GM12874 (cell line): ENCODE data around the gene ACLY.

Experiments
- CTCF ChIP-seq: IDR thresholded peaks from 2 replicates; pipeline ENCODE4 v1.5.1; 2011; ENCODE audit warnings: low read depth, mild to moderate bottlenecking, control low read depth, low read length, moderate library complexity; ENCODE audit not compliant: insufficient read depth

The ACLY gene

GRCh38 chr17:41944943-41945342 lies 26.2 kb upstream of the ACLY start:
- no peak for TF ChIP-seq CTCF

- no peak for TF ChIP-seq CTCF
These were observed 24.7 kb upstream of the ACLY start for GRCh38 chr17:41943492-41943891.

GRCh38 chr17:41942626-41943373 lies 24.0 kb upstream of the ACLY start:
- TF ChIP-seq CTCF: no peak

GRCh38 chr17:41941168-41941567 lies 22.4 kb upstream of the ACLY start:
- TF ChIP-seq CTCF: no peak

- TF ChIP-seq CTCF: no peak
These were observed 20.9 kb upstream of the ACLY start for GRCh38 chr17:41939693-41940090.

- TF ChIP-seq CTCF: no peak
These were observed 20.4 kb upstream of the ACLY start for GRCh38 chr17:41939044-41939692.

- TF ChIP-seq CTCF: no peak
These were observed 19.5 kb upstream of the ACLY start for GRCh38 chr17:41937970-41938954.
